WTC11 (cell line): ENCODE measurements around the gene PRRT4. TPM values are rescaled to one million over a fixed set of nuclear protein-coding genes. Genes with fewer than 3 reads are reported as not detected.
A peak's percentile ranks its signal among the peaks of the same experiment; 100 is the strongest.

Experiments used
- ATAC-seq: fragments of 200-7000 bp; cut with Tn5 transposase; 2 replicates; pipeline ENCODE4 v1.10.0; 2021; ENCODE audit warnings: mild to moderate bottlenecking, moderate library complexity
- CTCF ChIA-PET: fragments of 300-600 bp; sonication (Branson Sonifier 250); formaldehyde crosslinking; loops from one replicate; lab custom pipeline; 2021; ENCODE audit warnings: antibody characterized with exemption; lab: Charles Lee
- POLR2A ChIA-PET: fragments of 350-600 bp; sonication (Branson Sonifier 250); formaldehyde crosslinking; loops from one replicate; lab custom pipeline; 2021; ENCODE audit warnings: antibody characterized with exemption; lab: Charles Lee
- DNase-seq: peaks from one replicate; pipeline ENCODE4 v3.0.0; 2021; ENCODE audit warnings: low spot score
- H3K27ac Mint-ChIP-seq: 2 replicates; pipeline ENCODE4 v1.8.0; 2021; ENCODE audit warnings: mixed read lengths
- H3K27me3 Mint-ChIP-seq: 2 replicates; pipeline ENCODE4 v1.8.0; 2021; ENCODE audit warnings: low read depth, mild to moderate bottlenecking, moderate library complexity, mixed read lengths
- H3K36me3 Mint-ChIP-seq: 2 replicates; pipeline ENCODE4 v1.8.0; 2021; ENCODE audit warnings: mixed read lengths
- H3K4me1 Mint-ChIP-seq: 2 replicates; pipeline ENCODE4 v1.8.0; 2022; ENCODE audit warnings: mixed read lengths
- H3K4me3 Mint-ChIP-seq: 2 replicates; pipeline ENCODE4 v1.8.0; 2021; ENCODE audit warnings: mild to moderate bottlenecking, moderate library complexity, mixed read lengths
- H3K9me3 Mint-ChIP-seq: 2 replicates; pipeline ENCODE4 v1.8.0; 2021; ENCODE audit warnings: mixed read lengths
- ATF1 ChIP-seq: sonication (generic); formaldehyde crosslinking; IDR thresholded peaks from 2 replicates; pipeline ENCODE4 v1.8.1; 2023; ENCODE audit warnings: mild to moderate bottlenecking, moderate library complexity, missing genetic modification reagents
- CREB1 ChIP-seq: sonication (generic); formaldehyde crosslinking; IDR thresholded peaks from 2 replicates; pipeline ENCODE4 v1.8.0; 2023; ENCODE audit warnings: mild to moderate bottlenecking, missing genetic modification reagents
- ESRRA ChIP-seq: sonication (generic); formaldehyde crosslinking; IDR thresholded peaks from 2 replicates; pipeline ENCODE4 v1.8.1; 2022; ENCODE audit warnings: mild to moderate bottlenecking, missing genetic modification reagents, borderline replicate concordance
- FOXP1 ChIP-seq: sonication (generic); formaldehyde crosslinking; IDR thresholded peaks from 2 replicates; pipeline ENCODE4 v1.8.0; 2022; ENCODE audit warnings: missing genetic modification reagents, mild to moderate bottlenecking, moderate library complexity, borderline replicate concordance
- GABPB1 ChIP-seq: sonication (generic); formaldehyde crosslinking; IDR thresholded peaks from 2 replicates; pipeline ENCODE4 v1.8.1; 2023; ENCODE audit warnings: mild to moderate bottlenecking, missing genetic modification reagents
- NFE2L1 ChIP-seq: sonication (generic); formaldehyde crosslinking; IDR thresholded peaks from 2 replicates; pipeline ENCODE4 v1.8.1; 2023; ENCODE audit warnings: missing genetic modification reagents
- NFYB ChIP-seq: sonication (generic); formaldehyde crosslinking; conservative IDR thresholded peaks from 2 replicates; pipeline ENCODE4 v1.8.0; 2022; ENCODE audit warnings: low read depth, missing genetic modification reagents
- NR2C2 ChIP-seq: sonication (generic); formaldehyde crosslinking; IDR thresholded peaks from 2 replicates; pipeline ENCODE4 v1.8.0; 2022; ENCODE audit warnings: mild to moderate bottlenecking, missing genetic modification reagents
- NR3C1 ChIP-seq: sonication (generic); formaldehyde crosslinking; conservative IDR thresholded peaks from 2 replicates; pipeline ENCODE4 v1.8.1; 2023; ENCODE audit warnings: low read depth, mild to moderate bottlenecking, missing genetic modification reagents
- ZBTB21 ChIP-seq: sonication (generic); formaldehyde crosslinking; IDR thresholded peaks from 2 replicates; pipeline ENCODE4 v1.8.1; 2023; ENCODE audit warnings: mild to moderate bottlenecking, missing genetic modification reagents, borderline replicate concordance
- ZNF232 ChIP-seq: sonication (generic); formaldehyde crosslinking; IDR thresholded peaks from 2 replicates; pipeline ENCODE4 v1.8.0; 2022; ENCODE audit warnings: mild to moderate bottlenecking, missing genetic modification reagents
- ZNF416 ChIP-seq: fragments of 250-450 bp; sonication (Bioruptor Pico); IDR thresholded peaks from 2 replicates; pipeline ENCODE4 v1.9.0; 2021; ENCODE audit warnings: mild to moderate bottlenecking, inconsistent platforms
- total RNA-seq: library from RNA; stranded (reverse); gene quantifications from 3 replicates; pipeline ENCODE4 v1.2.3, GENCODE V29; 2021
- TF ChIP-seq, protein P1 (sequence below): sonication (generic); formaldehyde crosslinking; IDR thresholded peaks from 2 replicates; pipeline ENCODE4 v1.8.0; 2022; ENCODE audit warnings: missing genetic modification reagents
- TF ChIP-seq, protein P2 (sequence below): sonication (generic); formaldehyde crosslinking; IDR thresholded peaks from 2 replicates; pipeline ENCODE4 v1.8.0; 2022; ENCODE audit warnings: mild to moderate bottlenecking, missing genetic modification reagents
- TF ChIP-seq, protein P3 (sequence below): sonication (generic); formaldehyde crosslinking; IDR thresholded peaks from 2 replicates; pipeline ENCODE4 v1.8.1; 2023; ENCODE audit warnings: mild to moderate bottlenecking, missing genetic modification reagents, borderline replicate concordance
- TF ChIP-seq, protein P4 (sequence below): sonication (generic); formaldehyde crosslinking; IDR thresholded peaks from 2 replicates; pipeline ENCODE4 v1.8.0; 2023; ENCODE audit warnings: missing genetic modification reagents
- TF ChIP-seq, protein P5 (sequence below): fragments of 250-450 bp; sonication (Bioruptor Pico); IDR thresholded peaks from 2 replicates; pipeline ENCODE4 v1.9.0; 2021; ENCODE audit warnings: mild to moderate bottlenecking
- TF ChIP-seq, protein P6 (sequence below): sonication (generic); formaldehyde crosslinking; IDR thresholded peaks from 2 replicates; pipeline ENCODE4 v1.8.1; 2023; ENCODE audit warnings: mild to moderate bottlenecking, missing genetic modification reagents

PRRT4 gene
- total RNA-seq, 1 experiment from 2014 or later: 1.2 TPM

DNA sequence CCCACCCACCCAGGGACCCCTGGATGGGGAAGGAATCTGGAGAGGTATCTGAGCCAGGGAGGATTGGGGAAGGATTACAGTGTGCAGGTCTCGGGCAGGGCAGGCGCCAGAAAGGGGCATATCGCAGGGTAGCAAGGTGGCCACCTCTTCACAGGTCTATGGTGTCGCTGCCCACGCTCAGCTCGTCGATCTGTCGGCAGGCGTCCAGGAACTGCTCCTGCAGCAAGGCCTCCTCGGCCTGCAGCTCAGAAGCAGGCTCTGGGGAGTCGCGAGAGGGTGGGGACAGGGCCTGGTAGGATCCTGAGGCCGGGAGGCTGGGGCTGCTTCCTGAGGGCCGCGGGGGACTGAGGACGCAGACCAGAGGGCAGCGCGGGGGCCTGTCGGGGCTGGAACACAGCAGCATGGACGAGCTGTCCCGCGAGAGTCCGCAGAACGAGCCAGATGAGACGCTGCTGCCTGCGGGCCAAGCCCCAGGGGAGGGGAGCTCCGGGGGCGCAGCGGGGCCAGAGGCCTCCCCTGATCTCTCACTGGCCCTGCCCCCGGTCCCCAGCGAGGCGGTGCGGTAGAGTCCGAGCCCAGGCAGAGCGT is 10.7 kb downstream of the PRRT4 start:
- no peaks in the 10 kb centered on the region for H3K9me3 Mint-ChIP-seq
- H3K36me3 Mint-ChIP-seq: no peaks in the 10 kb centered on the region
- ChIA-PET POLR2A (no interaction called here), CTCF (interaction anchor here (0.8 to 5.5 kb wide), 6 partner anchors 10 to 142 kb away, joined by 3 to 125 read pairs (median 7); no protein-coding TSS in a partner anchor)
- TF ChIP-seq, protein P1, sequence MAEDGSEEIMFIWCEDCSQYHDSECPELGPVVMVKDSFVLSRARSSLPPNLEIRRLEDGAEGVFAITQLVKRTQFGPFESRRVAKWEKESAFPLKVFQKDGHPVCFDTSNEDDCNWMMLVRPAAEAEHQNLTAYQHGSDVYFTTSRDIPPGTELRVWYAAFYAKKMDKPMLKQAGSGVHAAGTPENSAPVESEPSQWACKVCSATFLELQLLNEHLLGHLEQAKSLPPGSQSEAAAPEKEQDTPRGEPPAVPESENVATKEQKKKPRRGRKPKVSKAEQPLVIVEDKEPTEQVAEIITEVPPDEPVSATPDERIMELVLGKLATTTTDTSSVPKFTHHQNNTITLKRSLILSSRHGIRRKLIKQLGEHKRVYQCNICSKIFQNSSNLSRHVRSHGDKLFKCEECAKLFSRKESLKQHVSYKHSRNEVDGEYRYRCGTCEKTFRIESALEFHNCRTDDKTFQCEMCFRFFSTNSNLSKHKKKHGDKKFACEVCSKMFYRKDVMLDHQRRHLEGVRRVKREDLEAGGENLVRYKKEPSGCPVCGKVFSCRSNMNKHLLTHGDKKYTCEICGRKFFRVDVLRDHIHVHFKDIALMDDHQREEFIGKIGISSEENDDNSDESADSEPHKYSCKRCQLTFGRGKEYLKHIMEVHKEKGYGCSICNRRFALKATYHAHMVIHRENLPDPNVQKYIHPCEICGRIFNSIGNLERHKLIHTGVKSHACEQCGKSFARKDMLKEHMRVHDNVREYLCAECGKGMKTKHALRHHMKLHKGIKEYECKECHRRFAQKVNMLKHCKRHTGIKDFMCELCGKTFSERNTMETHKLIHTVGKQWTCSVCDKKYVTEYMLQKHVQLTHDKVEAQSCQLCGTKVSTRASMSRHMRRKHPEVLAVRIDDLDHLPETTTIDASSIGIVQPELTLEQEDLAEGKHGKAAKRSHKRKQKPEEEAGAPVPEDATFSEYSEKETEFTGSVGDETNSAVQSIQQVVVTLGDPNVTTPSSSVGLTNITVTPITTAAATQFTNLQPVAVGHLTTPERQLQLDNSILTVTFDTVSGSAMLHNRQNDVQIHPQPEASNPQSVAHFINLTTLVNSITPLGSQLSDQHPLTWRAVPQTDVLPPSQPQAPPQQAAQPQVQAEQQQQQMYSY (CRISPR knock-in tag): no peak
- TF ChIP-seq NFYB (CRISPR knock-in tag) (no peak), ZNF232 (CRISPR knock-in tag) (no peak), FOXP1 (no peak), GABPB1 (CRISPR knock-in tag) (no peak), CREB1 (CRISPR knock-in tag) (no peak), NFE2L1 (no peak), NR3C1 (CRISPR knock-in tag) (no peak), NR2C2 (CRISPR knock-in tag) (no peak), ZNF416 (CRISPR knock-in tag) (no peak)
- TF ChIP-seq, protein P2, sequence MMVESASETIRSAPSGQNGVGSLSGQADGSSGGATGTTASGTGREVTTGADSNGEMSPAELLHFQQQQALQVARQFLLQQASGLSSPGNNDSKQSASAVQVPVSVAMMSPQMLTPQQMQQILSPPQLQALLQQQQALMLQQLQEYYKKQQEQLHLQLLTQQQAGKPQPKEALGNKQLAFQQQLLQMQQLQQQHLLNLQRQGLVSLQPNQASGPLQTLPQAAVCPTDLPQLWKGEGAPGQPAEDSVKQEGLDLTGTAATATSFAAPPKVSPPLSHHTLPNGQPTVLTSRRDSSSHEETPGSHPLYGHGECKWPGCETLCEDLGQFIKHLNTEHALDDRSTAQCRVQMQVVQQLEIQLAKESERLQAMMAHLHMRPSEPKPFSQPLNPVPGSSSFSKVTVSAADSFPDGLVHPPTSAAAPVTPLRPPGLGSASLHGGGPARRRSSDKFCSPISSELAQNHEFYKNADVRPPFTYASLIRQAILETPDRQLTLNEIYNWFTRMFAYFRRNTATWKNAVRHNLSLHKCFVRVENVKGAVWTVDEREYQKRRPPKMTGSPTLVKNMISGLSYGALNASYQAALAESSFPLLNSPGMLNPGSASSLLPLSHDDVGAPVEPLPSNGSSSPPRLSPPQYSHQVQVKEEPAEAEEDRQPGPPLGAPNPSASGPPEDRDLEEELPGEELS (CRISPR knock-in tag): no peak
- H3K27me3 Mint-ChIP-seq: peaks cover 78% of the 10 kb centered on the region
- peaks cover 5% of the 10 kb centered on the region for H3K4me1 Mint-ChIP-seq
- ATAC-seq (no peak; the same call in 1 of the 2 replicates), DNase-seq (peak; percentile 30)
- H3K27ac Mint-ChIP-seq: no peak overlapping the region
- peak overlapping the region; percentile 10; the same call in 1 of the 2 replicates for H3K4me3 Mint-ChIP-seq

DNA sequence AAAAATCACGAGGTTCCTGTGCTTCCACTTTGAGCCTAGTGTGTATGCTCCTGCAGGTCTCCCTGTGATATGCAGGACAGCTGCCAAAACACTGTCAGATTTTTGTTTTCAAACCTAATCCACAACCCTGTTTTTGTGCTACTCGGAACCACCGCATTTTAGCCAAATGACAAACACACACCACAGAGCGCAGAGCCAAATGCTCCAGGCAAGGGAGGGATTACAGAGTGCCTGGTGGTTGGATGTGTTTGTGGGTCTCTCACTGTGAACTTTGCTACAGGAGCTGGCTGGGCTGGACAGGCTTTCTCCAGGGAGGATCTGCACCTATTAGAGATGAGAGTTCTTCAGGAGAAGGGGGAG is 12.0 kb downstream of the PRRT4 start:
- H3K27me3 Mint-ChIP-seq: peaks cover 68% of the 10 kb centered on the region
- ATAC-seq (no peak), DNase-seq (no peak)
- H3K4me1 Mint-ChIP-seq: peaks cover 5% of the 10 kb centered on the region
- no peak overlapping the region for H3K4me3 Mint-ChIP-seq
- ChIA-PET POLR2A (no interaction called here), CTCF (interaction anchor here (0.6 to 5.5 kb wide), 5 partner anchors 11 to 110 kb away, joined by 3 to 125 read pairs (median 4); no protein-coding TSS in a partner anchor)
- no peaks in the 10 kb centered on the region for H3K36me3 Mint-ChIP-seq
- no peak overlapping the region for H3K27ac Mint-ChIP-seq
- H3K9me3 Mint-ChIP-seq: no peaks in the 10 kb centered on the region
- TF ChIP-seq, protein P3, sequence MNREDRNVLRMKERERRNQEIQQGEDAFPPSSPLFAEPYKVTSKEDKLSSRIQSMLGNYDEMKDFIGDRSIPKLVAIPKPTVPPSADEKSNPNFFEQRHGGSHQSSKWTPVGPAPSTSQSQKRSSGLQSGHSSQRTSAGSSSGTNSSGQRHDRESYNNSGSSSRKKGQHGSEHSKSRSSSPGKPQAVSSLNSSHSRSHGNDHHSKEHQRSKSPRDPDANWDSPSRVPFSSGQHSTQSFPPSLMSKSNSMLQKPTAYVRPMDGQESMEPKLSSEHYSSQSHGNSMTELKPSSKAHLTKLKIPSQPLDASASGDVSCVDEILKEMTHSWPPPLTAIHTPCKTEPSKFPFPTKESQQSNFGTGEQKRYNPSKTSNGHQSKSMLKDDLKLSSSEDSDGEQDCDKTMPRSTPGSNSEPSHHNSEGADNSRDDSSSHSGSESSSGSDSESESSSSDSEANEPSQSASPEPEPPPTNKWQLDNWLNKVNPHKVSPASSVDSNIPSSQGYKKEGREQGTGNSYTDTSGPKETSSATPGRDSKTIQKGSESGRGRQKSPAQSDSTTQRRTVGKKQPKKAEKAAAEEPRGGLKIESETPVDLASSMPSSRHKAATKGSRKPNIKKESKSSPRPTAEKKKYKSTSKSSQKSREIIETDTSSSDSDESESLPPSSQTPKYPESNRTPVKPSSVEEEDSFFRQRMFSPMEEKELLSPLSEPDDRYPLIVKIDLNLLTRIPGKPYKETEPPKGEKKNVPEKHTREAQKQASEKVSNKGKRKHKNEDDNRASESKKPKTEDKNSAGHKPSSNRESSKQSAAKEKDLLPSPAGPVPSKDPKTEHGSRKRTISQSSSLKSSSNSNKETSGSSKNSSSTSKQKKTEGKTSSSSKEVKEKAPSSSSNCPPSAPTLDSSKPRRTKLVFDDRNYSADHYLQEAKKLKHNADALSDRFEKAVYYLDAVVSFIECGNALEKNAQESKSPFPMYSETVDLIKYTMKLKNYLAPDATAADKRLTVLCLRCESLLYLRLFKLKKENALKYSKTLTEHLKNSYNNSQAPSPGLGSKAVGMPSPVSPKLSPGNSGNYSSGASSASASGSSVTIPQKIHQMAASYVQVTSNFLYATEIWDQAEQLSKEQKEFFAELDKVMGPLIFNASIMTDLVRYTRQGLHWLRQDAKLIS: no peak
- TF ChIP-seq, protein P4, sequence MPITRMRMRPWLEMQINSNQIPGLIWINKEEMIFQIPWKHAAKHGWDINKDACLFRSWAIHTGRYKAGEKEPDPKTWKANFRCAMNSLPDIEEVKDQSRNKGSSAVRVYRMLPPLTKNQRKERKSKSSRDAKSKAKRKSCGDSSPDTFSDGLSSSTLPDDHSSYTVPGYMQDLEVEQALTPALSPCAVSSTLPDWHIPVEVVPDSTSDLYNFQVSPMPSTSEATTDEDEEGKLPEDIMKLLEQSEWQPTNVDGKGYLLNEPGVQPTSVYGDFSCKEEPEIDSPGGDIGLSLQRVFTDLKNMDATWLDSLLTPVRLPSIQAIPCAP: no peak
- TF ChIP-seq ZBTB21 (CRISPR knock-in tag) (no peak), ATF1 (no peak), ESRRA (CRISPR knock-in tag) (no peak), GABPB1 (CRISPR knock-in tag) (no peak)
- TF ChIP-seq, protein P5, sequence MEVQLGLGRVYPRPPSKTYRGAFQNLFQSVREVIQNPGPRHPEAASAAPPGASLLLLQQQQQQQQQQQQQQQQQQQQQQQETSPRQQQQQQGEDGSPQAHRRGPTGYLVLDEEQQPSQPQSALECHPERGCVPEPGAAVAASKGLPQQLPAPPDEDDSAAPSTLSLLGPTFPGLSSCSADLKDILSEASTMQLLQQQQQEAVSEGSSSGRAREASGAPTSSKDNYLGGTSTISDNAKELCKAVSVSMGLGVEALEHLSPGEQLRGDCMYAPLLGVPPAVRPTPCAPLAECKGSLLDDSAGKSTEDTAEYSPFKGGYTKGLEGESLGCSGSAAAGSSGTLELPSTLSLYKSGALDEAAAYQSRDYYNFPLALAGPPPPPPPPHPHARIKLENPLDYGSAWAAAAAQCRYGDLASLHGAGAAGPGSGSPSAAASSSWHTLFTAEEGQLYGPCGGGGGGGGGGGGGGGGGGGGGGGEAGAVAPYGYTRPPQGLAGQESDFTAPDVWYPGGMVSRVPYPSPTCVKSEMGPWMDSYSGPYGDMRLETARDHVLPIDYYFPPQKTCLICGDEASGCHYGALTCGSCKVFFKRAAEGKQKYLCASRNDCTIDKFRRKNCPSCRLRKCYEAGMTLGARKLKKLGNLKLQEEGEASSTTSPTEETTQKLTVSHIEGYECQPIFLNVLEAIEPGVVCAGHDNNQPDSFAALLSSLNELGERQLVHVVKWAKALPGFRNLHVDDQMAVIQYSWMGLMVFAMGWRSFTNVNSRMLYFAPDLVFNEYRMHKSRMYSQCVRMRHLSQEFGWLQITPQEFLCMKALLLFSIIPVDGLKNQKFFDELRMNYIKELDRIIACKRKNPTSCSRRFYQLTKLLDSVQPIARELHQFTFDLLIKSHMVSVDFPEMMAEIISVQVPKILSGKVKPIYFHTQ (CRISPR knock-in tag): no peak
- TF ChIP-seq, protein P6, sequence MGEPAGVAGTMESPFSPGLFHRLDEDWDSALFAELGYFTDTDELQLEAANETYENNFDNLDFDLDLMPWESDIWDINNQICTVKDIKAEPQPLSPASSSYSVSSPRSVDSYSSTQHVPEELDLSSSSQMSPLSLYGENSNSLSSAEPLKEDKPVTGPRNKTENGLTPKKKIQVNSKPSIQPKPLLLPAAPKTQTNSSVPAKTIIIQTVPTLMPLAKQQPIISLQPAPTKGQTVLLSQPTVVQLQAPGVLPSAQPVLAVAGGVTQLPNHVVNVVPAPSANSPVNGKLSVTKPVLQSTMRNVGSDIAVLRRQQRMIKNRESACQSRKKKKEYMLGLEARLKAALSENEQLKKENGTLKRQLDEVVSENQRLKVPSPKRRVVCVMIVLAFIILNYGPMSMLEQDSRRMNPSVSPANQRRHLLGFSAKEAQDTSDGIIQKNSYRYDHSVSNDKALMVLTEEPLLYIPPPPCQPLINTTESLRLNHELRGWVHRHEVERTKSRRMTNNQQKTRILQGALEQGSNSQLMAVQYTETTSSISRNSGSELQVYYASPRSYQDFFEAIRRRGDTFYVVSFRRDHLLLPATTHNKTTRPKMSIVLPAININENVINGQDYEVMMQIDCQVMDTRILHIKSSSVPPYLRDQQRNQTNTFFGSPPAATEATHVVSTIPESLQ: no peak
